ENCODE measurements around the gene SIRT3.

GRCh38 chr11:270451-271318, 34.5 kb upstream of the SIRT3 start:
- TF ChIP-seq, protein P1, sequence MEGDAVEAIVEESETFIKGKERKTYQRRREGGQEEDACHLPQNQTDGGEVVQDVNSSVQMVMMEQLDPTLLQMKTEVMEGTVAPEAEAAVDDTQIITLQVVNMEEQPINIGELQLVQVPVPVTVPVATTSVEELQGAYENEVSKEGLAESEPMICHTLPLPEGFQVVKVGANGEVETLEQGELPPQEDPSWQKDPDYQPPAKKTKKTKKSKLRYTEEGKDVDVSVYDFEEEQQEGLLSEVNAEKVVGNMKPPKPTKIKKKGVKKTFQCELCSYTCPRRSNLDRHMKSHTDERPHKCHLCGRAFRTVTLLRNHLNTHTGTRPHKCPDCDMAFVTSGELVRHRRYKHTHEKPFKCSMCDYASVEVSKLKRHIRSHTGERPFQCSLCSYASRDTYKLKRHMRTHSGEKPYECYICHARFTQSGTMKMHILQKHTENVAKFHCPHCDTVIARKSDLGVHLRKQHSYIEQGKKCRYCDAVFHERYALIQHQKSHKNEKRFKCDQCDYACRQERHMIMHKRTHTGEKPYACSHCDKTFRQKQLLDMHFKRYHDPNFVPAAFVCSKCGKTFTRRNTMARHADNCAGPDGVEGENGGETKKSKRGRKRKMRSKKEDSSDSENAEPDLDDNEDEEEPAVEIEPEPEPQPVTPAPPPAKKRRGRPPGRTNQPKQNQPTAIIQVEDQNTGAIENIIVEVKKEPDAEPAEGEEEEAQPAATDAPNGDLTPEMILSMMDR (IDR thresholded peaks at IDR 0.05; ENCODE audit: insufficient read depth, low read length, poor library complexity, severe bottlenecking) = no peak
- TF ChIP-seq EZH2phosphoT487 (conservative IDR thresholded peaks at IDR 0.05; ENCODE audit: low read length) = no peak

Data from SU-DHL-6 (cell line).